Natural killer cell treated with Interleukin-12 subunit alpha and Interleukin-12 subunit beta and Interleukin-15 and Interleukin-18, amount 100 ng/mL, for 72 hours (primary cell): ENCODE measurements around the gene UMODL1. TPM values are rescaled to one million over a fixed set of nuclear protein-coding genes. Genes with fewer than 3 reads are reported as not detected.

ENCODE experiments used
- ATAC-seq, 2 donors: fragments of 150-1000 bp; cut with Tn5 transposase in 1 of 2; sonication (Bioruptor Pico), chemical (Tn5 transposase) in 1 of 2; 2 replicates each; pipeline ENCODE4 v1.10.0; 2021
- DNase-seq: peaks from one replicate; pipeline ENCODE4 v3.0.0; 2022; ENCODE audit warnings: low spot score
- H3K27ac Mint-ChIP-seq, 2 donors: 1 replicate in 1 of 2; 2 replicates in 1 of 2; pipeline ENCODE4 v1.8.0; 2022; ENCODE audit warnings: mixed read lengths in 2 of 2, mild to moderate bottlenecking in 1 of 2, moderate library complexity in 1 of 2
- H3K27me3 Mint-ChIP-seq, 2 donors: 1 replicate in 1 of 2; 2 replicates in 1 of 2; pipeline ENCODE4 v1.8.0; 2022; ENCODE audit warnings: mixed read lengths in 2 of 2
- H3K36me3 Mint-ChIP-seq: one replicate; pipeline ENCODE4 v1.8.0; 2022; ENCODE audit warnings: mixed read lengths
- H3K4me1 Mint-ChIP-seq, 2 donors: 1 replicate in 1 of 2; 2 replicates in 1 of 2; pipeline ENCODE4 v1.8.0; 2022; ENCODE audit warnings: low read depth in 2 of 2, mixed read lengths in 2 of 2, mild to moderate bottlenecking in 1 of 2
- H3K4me3 Mint-ChIP-seq: one replicate; pipeline ENCODE4 v1.8.0; 2022; ENCODE audit warnings: mixed read lengths
- H3K9me3 Mint-ChIP-seq: 2 replicates; pipeline ENCODE4 v1.8.0; 2022; ENCODE audit warnings: mixed read lengths
- total RNA-seq, 2 donors: library from RNA; stranded (reverse); gene quantifications; one replicate each; pipeline ENCODE4 v1.2.3, GENCODE V29; 2022

UMODL1 gene
- total RNA-seq, 2 donors from 2014 or later: not detected

GRCh38 chr21:42059721-42060120 is 11.4 kb upstream of the UMODL1 start:
- no peak for ATAC-seq
- H3K4me1 Mint-ChIP-seq: peaks cover 21 to 31% of the 10 kb centered on the region in 2 donors
- H3K4me3 Mint-ChIP-seq: no peak overlapping the region
- no peaks in the 10 kb centered on the region for H3K9me3 Mint-ChIP-seq
- H3K27me3 Mint-ChIP-seq: peaks cover 25 to 48% of the 10 kb centered on the region in 2 donors
- H3K27ac Mint-ChIP-seq: no peak overlapping the region
- H3K36me3 Mint-ChIP-seq: no peaks in the 10 kb centered on the region
- no peak for DNase-seq

- no peak overlapping the region for H3K4me3 Mint-ChIP-seq
- DNase-seq: no peak
- ATAC-seq: no peak
- H3K36me3 Mint-ChIP-seq: no peaks in the 10 kb centered on the region
- H3K4me1 Mint-ChIP-seq: peaks cover 21 to 31% of the 10 kb centered on the region in 2 donors
- H3K27me3 Mint-ChIP-seq: peaks cover 30 to 46% of the 10 kb centered on the region in 2 donors
- H3K9me3 Mint-ChIP-seq: no peaks in the 10 kb centered on the region
- no peak overlapping the region for H3K27ac Mint-ChIP-seq
These were observed 11.0 kb upstream of the UMODL1 start for GRCh38 chr21:42060166-42060565.

GRCh38 chr21:42061195-42061985 is 9.7 kb upstream of the UMODL1 start:
- Mint-ChIP-seq H3K36me3 (no peaks in the 10 kb centered on the region), H3K9me3 (no peaks in the 10 kb centered on the region), H3K4me1 (peaks cover 21 to 31% of the 10 kb centered on the region in 2 donors), H3K27ac (peak overlapping the region in 1 of 2 donors; percentile 21), H3K4me3 (peak overlapping the region; percentile 67), H3K27me3 (peaks cover 28 to 47% of the 10 kb centered on the region in 2 donors)
- ATAC-seq (no peak), DNase-seq (no peak)

GRCh38 chr21:42061986-42062235 is 9.2 kb upstream of the UMODL1 start:
- Mint-ChIP-seq H3K27me3 (peaks cover 28 to 44% of the 10 kb centered on the region in 2 donors), H3K4me3 (peak overlapping the region; percentile 67), H3K9me3 (no peaks in the 10 kb centered on the region), H3K4me1 (peaks cover 21 to 31% of the 10 kb centered on the region in 2 donors), H3K36me3 (no peaks in the 10 kb centered on the region), H3K27ac (no peak overlapping the region)
- DNase-seq (no peak), ATAC-seq (no peak)

- Mint-ChIP-seq H3K27me3 (peaks cover 24 to 39% of the 10 kb centered on the region in 2 donors), H3K27ac (no peak overlapping the region), H3K4me3 (peak overlapping the region; percentile 67), H3K9me3 (no peaks in the 10 kb centered on the region), H3K36me3 (no peaks in the 10 kb centered on the region), H3K4me1 (peaks cover 21 to 31% of the 10 kb centered on the region in 2 donors)
- peak; percentile 48 to 62 for ATAC-seq
- no peak for DNase-seq
These were observed 8.7 kb upstream of the UMODL1 start for GRCh38 chr21:42062236-42063022.

GRCh38 chr21:42063191-42063570 is 7.9 kb upstream of the UMODL1 start:
- H3K27ac Mint-ChIP-seq: no peak overlapping the region
- H3K4me3 Mint-ChIP-seq: peak overlapping the region; percentile 67
- H3K4me1 Mint-ChIP-seq: peaks cover 21 to 31% of the 10 kb centered on the region in 2 donors
- DNase-seq (no peak), ATAC-seq (no peak)
- H3K36me3 Mint-ChIP-seq: no peaks in the 10 kb centered on the region
- H3K9me3 Mint-ChIP-seq: no peaks in the 10 kb centered on the region
- H3K27me3 Mint-ChIP-seq: peaks cover 26 to 36% of the 10 kb centered on the region in 2 donors

- no peak for DNase-seq
- Mint-ChIP-seq H3K9me3 (no peaks in the 10 kb centered on the region), H3K4me1 (peaks cover 21 to 34% of the 10 kb centered on the region in 2 donors), H3K36me3 (no peaks in the 10 kb centered on the region), H3K27ac (no peak overlapping the region), H3K27me3 (peaks cover 32 to 38% of the 10 kb centered on the region in 2 donors), H3K4me3 (peak overlapping the region; percentile 22)
- ATAC-seq: no peak
These were observed 7.3 kb upstream of the UMODL1 start for GRCh38 chr21:42063571-42064521.

GRCh38 chr21:42066521-42066920 is 4.6 kb upstream of the UMODL1 start:
- Mint-ChIP-seq H3K9me3 (no peaks in the 10 kb centered on the region), H3K27ac (no peak overlapping the region), H3K4me3 (no peak overlapping the region), H3K27me3 (peaks cover 47 to 54% of the 10 kb centered on the region in 2 donors), H3K36me3 (no peaks in the 10 kb centered on the region), H3K4me1 (peaks cover 16 to 33% of the 10 kb centered on the region in 2 donors)
- no peak for ATAC-seq
- no peak for DNase-seq

- Mint-ChIP-seq H3K9me3 (no peaks in the 10 kb centered on the region), H3K27ac (no peak overlapping the region), H3K4me3 (no peak overlapping the region), H3K4me1 (peaks cover 6 to 22% of the 10 kb centered on the region in 2 donors), H3K27me3 (peaks cover 44 to 62% of the 10 kb centered on the region in 2 donors), H3K36me3 (no peaks in the 10 kb centered on the region)
- no peak for DNase-seq
- no peak for ATAC-seq
These were observed 3.4 kb upstream of the UMODL1 start for GRCh38 chr21:42067531-42068255.

- no peaks in the 10 kb centered on the region for H3K9me3 Mint-ChIP-seq
- no peak overlapping the region for H3K27ac Mint-ChIP-seq
- H3K4me1 Mint-ChIP-seq: peaks cover 1 to 17% of the 10 kb centered on the region in 2 donors
- peaks cover 42 to 58% of the 10 kb centered on the region in 2 donors for H3K27me3 Mint-ChIP-seq
- H3K4me3 Mint-ChIP-seq: no peak overlapping the region
- H3K36me3 Mint-ChIP-seq: no peaks in the 10 kb centered on the region
- ATAC-seq (no peak), DNase-seq (no peak)
These were observed 2.9 kb upstream of the UMODL1 start for GRCh38 chr21:42068256-42068545.

GRCh38 chr21:42068592-42068991 is 2.5 kb upstream of the UMODL1 start:
- H3K4me1 Mint-ChIP-seq: peaks cover 0 to 14% of the 10 kb centered on the region in 2 donors
- DNase-seq: no peak
- H3K27me3 Mint-ChIP-seq: peaks cover 42 to 57% of the 10 kb centered on the region in 2 donors
- no peak overlapping the region for H3K27ac Mint-ChIP-seq
- no peak overlapping the region for H3K4me3 Mint-ChIP-seq
- H3K9me3 Mint-ChIP-seq: no peaks in the 10 kb centered on the region
- ATAC-seq: no peak
- H3K36me3 Mint-ChIP-seq: no peaks in the 10 kb centered on the region

- H3K27ac Mint-ChIP-seq: no peak overlapping the region
- ATAC-seq (no peak), DNase-seq (no peak)
- peaks cover 0 to 8% of the 10 kb centered on the region in 2 donors for H3K4me1 Mint-ChIP-seq
- no peaks in the 10 kb centered on the region for H3K9me3 Mint-ChIP-seq
- H3K4me3 Mint-ChIP-seq: no peak overlapping the region
- peaks cover 43 to 57% of the 10 kb centered on the region in 2 donors for H3K27me3 Mint-ChIP-seq
- H3K36me3 Mint-ChIP-seq: no peaks in the 10 kb centered on the region
These were observed 1.8 kb upstream of the UMODL1 start for GRCh38 chr21:42069327-42069726.

- no peak for DNase-seq
- Mint-ChIP-seq H3K9me3 (no peaks in the 10 kb centered on the region), H3K27me3 (peaks cover 41 to 56% of the 10 kb centered on the region in 2 donors), H3K4me1 (peaks cover 0 to 5% of the 10 kb centered on the region in 2 donors), H3K27ac (no peak overlapping the region), H3K4me3 (no peak overlapping the region), H3K36me3 (no peaks in the 10 kb centered on the region)
- no peak for ATAC-seq
These were observed 1.3 kb upstream of the UMODL1 start for GRCh38 chr21:42069843-42070242.
